ENCODE data around the gene TGFBR2.

The TGFBR2 gene

DNA sequence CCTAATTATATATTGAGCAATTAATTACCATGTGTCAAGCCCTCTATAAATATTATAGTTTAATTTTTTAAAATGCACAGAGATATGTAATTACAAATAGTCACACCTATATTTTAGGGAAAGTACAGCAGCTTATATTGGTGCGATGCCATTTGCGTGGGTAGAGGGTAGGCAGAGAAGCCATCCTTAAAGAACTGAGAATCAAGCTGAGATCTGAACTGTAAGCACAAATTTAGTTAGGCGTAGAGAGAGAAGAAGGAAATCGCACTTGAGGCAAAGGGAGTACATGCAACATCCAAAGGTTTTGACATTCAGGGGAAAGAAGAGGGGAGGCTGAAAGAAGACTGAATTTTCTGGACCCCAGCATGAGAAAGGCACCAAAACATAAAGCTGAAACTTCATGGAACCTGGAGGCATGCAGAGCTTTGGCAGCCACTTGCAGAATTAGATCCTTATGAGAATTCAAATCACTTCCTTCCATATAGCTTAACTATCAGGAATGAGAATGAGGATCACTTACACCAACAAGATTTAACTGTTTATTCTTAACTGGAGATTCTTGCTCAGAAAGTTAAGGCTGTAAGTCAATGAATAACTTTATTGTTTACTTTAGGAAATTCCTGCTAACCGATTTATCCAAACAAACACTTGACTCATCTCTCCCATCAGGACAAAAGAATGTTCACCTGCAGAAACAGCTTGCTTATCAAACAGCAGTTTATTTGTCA is 114.3 kb downstream of the TGFBR2 start:
- DNase-seq (ENCODE audit: low read depth), result no peak

- no peak for DNase-seq (ENCODE audit: low read depth)
Observed at GRCh38 chr3:30721314-30721634, 114.9 kb downstream of the TGFBR2 start.

- DNase-seq (ENCODE audit: low read depth), result no peak
Observed at GRCh38 chr3:30723211-30723610, 116.8 kb downstream of the TGFBR2 start.

DNA sequence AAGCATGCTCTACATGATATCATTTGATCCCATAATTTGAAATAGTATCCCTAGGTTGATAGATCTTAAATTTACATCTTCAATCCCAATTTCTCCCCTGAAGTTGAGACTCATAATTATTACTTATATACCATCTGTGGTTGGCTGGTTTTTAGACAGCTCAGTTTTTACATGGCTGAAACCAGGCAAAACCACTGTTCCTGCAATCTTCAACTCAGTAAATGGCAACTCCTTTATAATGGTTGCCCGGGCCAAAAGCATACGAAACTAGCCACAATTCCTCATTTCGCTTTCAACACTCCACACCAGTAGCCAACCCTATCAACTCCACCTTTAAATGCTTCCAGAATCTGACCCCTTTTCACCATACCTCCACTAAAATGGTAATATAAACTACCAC is 118.5 kb downstream of the TGFBR2 start:
- no peak for DNase-seq (ENCODE audit: low read depth)

DNA sequence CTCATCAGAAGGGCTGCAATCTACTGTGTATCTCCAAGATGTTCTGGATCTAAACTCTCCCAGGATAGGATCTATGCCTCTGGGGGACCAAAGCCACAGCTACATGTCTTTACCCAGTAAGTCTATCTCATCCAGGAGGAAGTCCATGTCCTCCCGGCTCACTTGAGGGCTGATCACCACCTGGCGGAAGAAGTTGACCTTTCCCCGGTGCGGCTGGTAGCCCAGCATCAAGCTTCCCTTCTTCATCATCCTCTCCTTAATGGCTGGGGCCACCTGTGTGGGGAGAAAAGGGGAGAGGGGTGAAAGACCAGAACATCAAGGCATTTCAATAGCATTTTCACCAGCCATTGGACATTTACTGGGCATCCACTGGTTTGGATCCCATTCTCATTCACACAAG is 121.7 kb downstream of the TGFBR2 start:
- DNase-seq (ENCODE audit: low read depth), result no peak

DNA sequence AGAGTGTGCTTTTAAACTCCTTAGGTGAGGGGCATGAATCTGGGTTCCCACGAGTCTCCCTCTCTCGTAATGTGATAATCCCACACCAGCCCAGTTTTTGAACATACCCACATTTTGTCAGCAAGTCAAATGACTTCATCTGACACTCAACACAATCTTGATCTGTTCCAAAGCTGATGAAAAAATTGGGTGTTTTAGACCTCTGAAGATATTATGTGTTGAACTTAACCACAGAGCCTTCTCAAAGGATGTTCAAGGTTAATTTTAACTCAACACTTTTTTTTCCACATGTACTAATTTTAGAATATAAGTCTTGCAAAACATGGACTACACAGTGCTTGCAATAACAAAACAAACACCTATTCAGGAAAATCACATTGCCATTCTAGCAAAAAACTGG is 123.1 kb downstream of the TGFBR2 start:
- no peak for DNase-seq (ENCODE audit: low read depth)

GRCh38 chr3:30729936-30730335 is 123.5 kb downstream of the TGFBR2 start:
- no peak for DNase-seq (ENCODE audit: low read depth)

DNA sequence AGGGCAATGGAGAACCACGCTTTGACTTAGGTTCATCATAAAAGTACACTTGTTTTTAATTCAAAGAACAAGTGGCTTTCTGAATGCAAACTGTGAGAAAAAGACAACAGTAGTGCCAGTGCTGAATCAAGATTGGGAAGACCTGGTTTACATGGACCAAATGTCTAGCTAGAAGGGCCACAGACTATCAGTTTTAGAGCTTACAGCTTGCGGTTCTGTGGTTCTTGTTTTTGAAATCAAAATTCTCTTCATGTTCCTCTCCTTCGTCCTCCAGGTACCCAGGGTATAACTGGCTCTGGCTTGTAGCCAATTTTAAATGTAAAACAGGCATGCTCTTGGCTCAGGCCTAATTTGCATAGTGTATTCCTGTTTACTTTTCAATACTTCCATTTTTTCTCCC is 124.6 kb downstream of the TGFBR2 start:
- no peak for DNase-seq (ENCODE audit: low read depth)

DNA sequence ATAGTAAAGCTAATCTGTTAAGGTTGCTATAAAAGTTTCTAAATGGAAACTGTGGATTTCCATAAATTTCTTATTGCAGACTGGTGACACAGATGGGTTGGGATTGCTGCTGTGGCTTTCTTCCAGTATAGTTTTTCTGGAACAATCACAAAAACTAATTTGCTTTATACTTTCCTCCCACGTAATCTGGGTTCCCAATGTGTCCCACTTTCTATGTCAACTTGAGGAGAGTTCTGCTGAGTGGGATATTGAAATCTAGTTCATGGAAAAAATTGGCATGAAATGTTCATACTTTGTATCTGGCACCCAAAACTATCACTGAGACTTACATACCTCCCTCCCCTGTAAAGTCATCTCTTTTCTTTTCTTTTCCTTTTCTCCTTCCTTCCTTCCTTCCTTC is 126.8 kb downstream of the TGFBR2 start:
- DNase-seq (ENCODE audit: low read depth), result no peak

DNA sequence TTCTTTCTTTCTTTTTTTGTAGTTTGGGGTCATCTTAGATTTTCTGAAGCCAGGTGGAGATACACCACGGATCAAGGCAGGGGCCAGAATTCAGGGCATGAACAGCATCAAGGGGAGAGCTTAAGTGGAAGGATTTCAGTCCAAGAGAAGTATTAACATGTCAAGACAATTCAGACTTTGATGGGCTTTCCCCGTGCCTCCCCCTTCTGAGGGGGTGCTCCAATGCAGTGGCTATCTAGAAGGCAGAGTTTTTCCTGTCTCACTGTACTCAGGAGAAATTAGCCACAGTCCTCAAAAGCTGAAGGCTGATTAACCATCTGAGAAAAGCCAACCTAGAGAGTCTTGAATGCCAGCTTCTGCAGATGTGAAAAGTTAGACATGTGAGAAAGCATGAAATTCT is 127.3 kb downstream of the TGFBR2 start:
- DNase-seq (ENCODE audit: low read depth), result no peak

DNA sequence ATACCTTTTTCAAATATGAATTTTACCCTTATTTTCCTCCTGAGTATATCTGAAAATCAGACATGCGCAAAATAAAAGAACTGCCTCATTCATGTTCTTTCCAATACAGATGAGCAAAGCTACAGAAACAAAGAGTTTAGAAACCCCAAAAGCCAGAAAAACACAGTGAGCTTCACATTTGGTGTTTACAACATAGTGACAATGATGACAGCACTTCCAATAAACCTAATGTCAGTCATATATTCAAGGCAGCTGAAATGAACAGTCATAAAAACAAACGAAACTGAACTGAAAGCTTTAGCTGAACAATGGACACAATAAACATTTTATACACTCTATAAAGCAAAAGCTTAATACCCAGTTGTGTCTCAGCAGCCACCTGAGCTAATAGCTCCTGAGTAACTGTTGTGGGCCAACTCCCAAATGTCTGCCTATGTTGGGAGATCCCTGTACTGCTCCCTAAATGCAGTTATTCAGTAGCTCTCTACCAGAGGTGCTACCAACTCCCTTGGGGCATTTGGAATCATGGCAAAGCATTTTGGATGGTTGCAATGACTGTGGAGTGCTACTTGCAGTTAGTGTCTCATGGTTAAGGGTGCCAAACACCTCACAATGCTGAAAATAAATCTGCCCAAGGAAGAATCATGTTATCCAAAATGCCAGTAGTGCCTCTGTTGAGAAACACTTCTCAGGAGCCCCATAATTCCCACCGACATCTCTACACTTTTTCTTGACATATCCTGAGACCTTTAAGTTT is 131.5 kb downstream of the TGFBR2 start:
- DNase-seq (ENCODE audit: low read depth), result no peak

- no peak for DNase-seq (ENCODE audit: low read depth)
Observed at GRCh38 chr3:30738605-30739004, 132.2 kb downstream of the TGFBR2 start.

DNA sequence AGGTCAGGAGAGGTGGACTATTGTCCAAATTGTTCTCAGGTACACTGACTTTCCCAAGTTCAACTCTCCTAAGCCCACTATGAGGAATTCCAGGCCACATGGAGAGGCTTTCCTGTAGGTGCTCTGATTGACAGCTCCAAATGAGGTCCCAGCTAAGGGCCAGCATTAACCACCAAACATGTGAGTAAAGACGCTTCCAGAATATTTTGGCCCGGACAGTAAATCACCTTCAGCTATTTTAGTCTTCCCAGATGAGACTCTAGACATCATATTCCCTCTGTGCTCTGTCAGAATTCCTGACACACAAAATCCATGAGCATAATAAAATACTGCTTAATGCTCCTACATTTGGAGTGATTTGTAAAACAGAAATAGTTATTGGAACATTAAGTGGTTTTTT is 135.5 kb downstream of the TGFBR2 start:
- no peak for DNase-seq (ENCODE audit: low read depth)

DNA sequence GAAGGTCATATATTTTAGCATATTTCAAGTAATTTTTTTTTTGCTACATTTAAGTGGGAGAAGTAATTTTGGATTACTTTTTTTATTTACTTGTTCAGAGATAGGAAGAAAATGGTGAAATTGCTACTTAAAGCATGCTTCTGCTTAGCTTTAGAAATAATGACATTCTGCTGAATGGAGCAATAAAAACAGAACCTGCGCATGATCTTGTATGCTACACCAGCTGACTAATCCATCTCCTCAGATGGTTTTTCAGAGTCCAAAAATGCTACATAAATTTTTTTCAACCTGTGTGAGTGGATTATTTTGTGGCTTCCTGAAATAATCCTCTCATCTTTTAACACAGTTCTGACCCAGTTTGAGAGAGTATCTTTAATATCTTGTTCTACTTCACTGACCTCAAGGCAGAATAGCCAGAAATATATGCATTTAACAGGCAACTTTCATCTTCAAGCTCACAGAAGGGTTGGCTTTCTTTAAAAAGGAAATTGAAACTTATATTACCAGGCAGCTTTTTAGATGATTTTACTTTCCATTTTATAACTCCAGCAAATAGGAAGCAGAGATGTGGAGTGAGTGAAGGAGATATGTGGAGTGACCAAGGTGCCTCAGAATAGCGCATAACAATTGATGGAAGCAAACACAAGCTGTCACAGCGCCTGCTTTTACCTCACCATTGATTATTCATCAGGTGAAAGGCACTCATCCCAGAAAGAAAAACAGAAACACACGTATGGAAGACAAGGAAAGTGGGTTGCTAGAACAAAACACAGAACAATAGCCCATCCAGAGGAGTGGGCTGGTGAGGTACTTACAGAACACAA is 136.6 kb downstream of the TGFBR2 start:
- DNase-seq (ENCODE audit: low read depth), result no peak

Data from activated T-helper 9 cell treated with anti-CD3 and anti-CD28 coated beads, Interleukin-2, amount 50 U/mL, for 16 hours (primary cell).